Measurements from ENCODE around the gene KRT4.

The KRT4 gene

GRCh38 chr12:52820521-52820920, 6.6 kb upstream of the KRT4 start:
- Histone ChIP-seq H3K4me3 (ENCODE audit: low read length) (no peak overlapping the region), H3K9me3 (ENCODE audit: control insufficient read depth, insufficient read depth, low read length) (no peaks in the 10 kb centered on the region), H3K27ac (ENCODE audit: low read depth, low read length) (no peak overlapping the region), H3K79me2 (ENCODE audit: control insufficient read depth, low read length) (no peaks in the 10 kb centered on the region), H3F3A (ENCODE audit: control insufficient read depth, insufficient read depth) (no peaks in the 10 kb centered on the region), H3K36me3 (ENCODE audit: control insufficient read depth, low read length) (no peaks in the 10 kb centered on the region), H3K4me1 (ENCODE audit: control insufficient read depth, low read length) (no peaks in the 10 kb centered on the region), H4K20me1 (ENCODE audit: control insufficient read depth, insufficient read depth, low read depth, low read length) (no peaks in the 10 kb centered on the region), H3K27me3 (ENCODE audit: control insufficient read depth, low read length) (no peaks in the 10 kb centered on the region; the same call in 1 of the 2 replicates), H3K4me2 (ENCODE audit: low read length) (no peak overlapping the region), H3K9me2 (replicated peaks; ENCODE audit: control insufficient read depth, low read length) (no peaks in the 10 kb centered on the region)
- no peak for TF ChIP-seq EZH2phosphoT487 (IDR thresholded peaks at IDR 0.05; ENCODE audit: borderline replicate concordance, low read length)
- TF ChIP-seq CTCF (IDR thresholded peaks at IDR 0.05; ENCODE audit: low read depth, low read length, poor library complexity, severe bottlenecking), result no peak

GRCh38 chr12:52819731-52820510, 6.0 kb upstream of the KRT4 start:
- TF ChIP-seq CTCF (IDR thresholded peaks at IDR 0.05; ENCODE audit: low read depth, low read length, poor library complexity, severe bottlenecking), result no peak
- no peak for TF ChIP-seq EZH2phosphoT487 (IDR thresholded peaks at IDR 0.05; ENCODE audit: borderline replicate concordance, low read length)
- H3F3A ChIP-seq (ENCODE audit: control insufficient read depth, insufficient read depth), result no peaks in the 10 kb centered on the region
- no peaks in the 10 kb centered on the region for H3K9me2 ChIP-seq (replicated peaks; ENCODE audit: control insufficient read depth, low read length)
- H3K27me3 ChIP-seq (ENCODE audit: control insufficient read depth, low read length), result no peaks in the 10 kb centered on the region; the same call in 1 of the 2 replicates
- no peaks in the 10 kb centered on the region for H3K36me3 ChIP-seq (ENCODE audit: control insufficient read depth, low read length)
- no peaks in the 10 kb centered on the region for H3K79me2 ChIP-seq (ENCODE audit: control insufficient read depth, low read length)
- H3K4me2 ChIP-seq (ENCODE audit: low read length), result no peak overlapping the region
- no peak overlapping the region for H3K4me3 ChIP-seq (ENCODE audit: low read length)
- no peaks in the 10 kb centered on the region for H3K4me1 ChIP-seq (ENCODE audit: control insufficient read depth, low read length)
- no peaks in the 10 kb centered on the region for H4K20me1 ChIP-seq (ENCODE audit: control insufficient read depth, insufficient read depth, low read depth, low read length)
- H3K27ac ChIP-seq (ENCODE audit: low read depth, low read length), result no peak overlapping the region
- H3K9me3 ChIP-seq (ENCODE audit: control insufficient read depth, insufficient read depth, low read length), result no peaks in the 10 kb centered on the region

- Histone ChIP-seq H3K27ac (ENCODE audit: low read depth, low read length) (no peak overlapping the region), H3K9me2 (replicated peaks; ENCODE audit: control insufficient read depth, low read length) (no peaks in the 10 kb centered on the region), H3K4me3 (ENCODE audit: low read length) (no peak overlapping the region), H3K36me3 (ENCODE audit: control insufficient read depth, low read length) (no peaks in the 10 kb centered on the region), H3F3A (ENCODE audit: control insufficient read depth, insufficient read depth) (no peaks in the 10 kb centered on the region), H3K79me2 (ENCODE audit: control insufficient read depth, low read length) (no peaks in the 10 kb centered on the region), H4K20me1 (ENCODE audit: control insufficient read depth, insufficient read depth, low read depth, low read length) (no peaks in the 10 kb centered on the region), H3K9me3 (ENCODE audit: control insufficient read depth, insufficient read depth, low read length) (no peaks in the 10 kb centered on the region), H3K4me1 (ENCODE audit: control insufficient read depth, low read length) (no peaks in the 10 kb centered on the region), H3K27me3 (ENCODE audit: control insufficient read depth, low read length) (no peaks in the 10 kb centered on the region; the same call in 1 of the 2 replicates), H3K4me2 (ENCODE audit: low read length) (no peak overlapping the region)
- TF ChIP-seq EZH2phosphoT487 (IDR thresholded peaks at IDR 0.05; ENCODE audit: borderline replicate concordance, low read length), result no peak
- TF ChIP-seq CTCF (IDR thresholded peaks at IDR 0.05; ENCODE audit: low read depth, low read length, poor library complexity, severe bottlenecking), result no peak
Measured at GRCh38 chr12:52818887-52819420, 5.0 kb upstream of the KRT4 start.
